GM23338 (cell line): Measurements from ENCODE around the gene MGME1.

Experiments used
- CTCF ChIP-seq, 2 experiments: fragments of 200-600 bp in 1 of 2; sonication (generic) in 1 of 2; conservative IDR thresholded peaks; 2 replicates each; pipeline versions ENCODE4 v1.5.1 to v1.6.1; 2016 to 2017; ENCODE audit warnings: antibody characterized with exemption in 2 of 2, low read depth in 2 of 2, mild to moderate bottlenecking in 2 of 2, moderate library complexity in 1 of 2
- JUNB ChIP-seq: IDR thresholded peaks from one replicate; pipeline ENCODE4 v1.6.1; 2016; ENCODE audit warnings: antibody characterized with exemption; ENCODE audit not compliant: unreplicated experiment
- POLR2AphosphoS5 ChIP-seq: IDR thresholded peaks from 2 replicates; pipeline ENCODE4 v1.6.1; 2016; ENCODE audit warnings: antibody characterized with exemption, low read depth
- REST ChIP-seq: IDR thresholded peaks from one replicate; pipeline ENCODE4 v1.6.1; 2018; ENCODE audit warnings: antibody characterized with exemption; ENCODE audit not compliant: unreplicated experiment
- ZNF114 ChIP-seq: fragments of 250-450 bp; sonication (Bioruptor Pico); IDR thresholded peaks from 2 replicates; pipeline ENCODE4 v1.5.0; 2020; ENCODE audit warnings: mild to moderate bottlenecking, moderate library complexity

- no peak for TF ChIP-seq CTCF (conservative IDR thresholded peaks at IDR 0.05; ENCODE audit: low read depth in 2 of 2)
- TF ChIP-seq JUNB = no peak
- TF ChIP-seq POLR2AphosphoS5 = no peak
- no peak for TF ChIP-seq ZNF114 (CRISPR knock-in tag)
- TF ChIP-seq REST = no peak
Measured at GRCh38 chr20:18039063-18039462, 70.2 kb downstream of the MGME1 start.
